Lung microvascular endothelial cell (primary cell): ENCODE measurements around the gene RGS7. TPM values are rescaled to one million over a fixed set of nuclear protein-coding genes. Genes with fewer than 3 reads are reported as not detected.

ENCODE experiments used
- DNase-seq, 2 donors: peaks; one replicate each; pipeline versions ENCODE4 v3.0.0 to v3.0.0-alpha.2; 2010; ENCODE audit warnings: low read depth in 2 of 2
- total RNA-seq: library from RNA; depleted of rRNA; stranded (reverse); fragments of >200 nt; gene quantifications from 2 replicates; pipeline ENCODE4 v1.2.1, GENCODE V29; 2014

RGS7 gene
- total RNA-seq, 1 donor from 2014 or later, result under 0.01 TPM

DNA sequence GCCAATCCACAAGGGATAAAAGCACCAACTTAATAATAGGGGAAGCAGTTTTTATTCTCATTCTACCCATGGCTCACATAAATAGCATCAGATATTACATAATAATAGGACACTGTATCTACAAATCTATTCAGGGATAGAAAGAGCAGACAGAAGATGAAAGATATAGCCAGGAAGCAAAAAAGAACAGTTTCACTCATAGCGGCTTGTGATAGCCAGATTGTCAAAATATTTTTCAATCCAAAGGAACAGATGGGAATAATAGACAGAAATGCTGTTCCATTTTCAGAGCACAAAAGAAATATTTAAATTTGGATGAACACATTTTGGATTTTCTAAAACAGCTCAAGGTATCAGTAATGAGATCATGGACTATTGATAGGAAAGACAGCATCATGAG lies 512.5 kb downstream of the RGS7 start:
- DNase-seq, result no peak

DNA sequence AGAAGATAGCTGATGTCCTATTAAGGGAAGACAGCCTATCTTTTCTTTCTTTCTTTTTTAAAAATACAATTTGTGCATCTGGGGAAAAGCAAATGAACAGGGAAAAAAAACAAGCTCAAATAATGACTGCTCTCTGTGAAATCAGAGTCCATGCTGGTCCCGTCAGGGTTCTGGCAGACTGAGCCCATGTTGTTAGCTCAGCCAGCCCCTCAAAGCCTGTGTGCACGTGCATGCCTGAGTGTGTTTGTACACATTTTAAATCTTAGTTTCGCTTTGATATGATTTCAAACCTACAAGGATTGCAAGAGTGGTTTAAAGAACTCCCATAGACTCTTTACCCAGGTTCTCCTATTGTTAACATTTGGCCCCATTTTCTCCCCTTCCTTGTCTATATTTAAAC lies 513.2 kb downstream of the RGS7 start:
- DNase-seq, result no peak

DNA sequence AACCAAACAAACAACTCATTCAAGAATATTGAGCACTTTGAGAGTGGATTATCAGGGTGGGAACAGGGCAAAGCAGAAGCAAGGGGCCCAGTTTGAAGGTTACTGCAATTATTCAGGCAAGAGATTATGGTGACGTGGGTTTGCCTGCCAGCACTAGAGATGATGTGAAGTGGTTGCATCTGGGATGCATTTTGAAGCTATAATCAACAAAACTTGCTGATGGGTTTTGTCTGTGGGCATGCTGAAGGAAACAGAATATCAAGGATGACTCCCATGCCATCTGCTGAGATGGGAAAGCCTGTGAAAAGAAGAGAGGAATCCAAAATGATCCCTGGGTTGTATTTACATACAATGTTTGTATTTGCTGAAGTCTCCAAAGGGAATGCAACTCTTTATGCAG lies 520.7 kb downstream of the RGS7 start:
- DNase-seq, result no peak

DNA sequence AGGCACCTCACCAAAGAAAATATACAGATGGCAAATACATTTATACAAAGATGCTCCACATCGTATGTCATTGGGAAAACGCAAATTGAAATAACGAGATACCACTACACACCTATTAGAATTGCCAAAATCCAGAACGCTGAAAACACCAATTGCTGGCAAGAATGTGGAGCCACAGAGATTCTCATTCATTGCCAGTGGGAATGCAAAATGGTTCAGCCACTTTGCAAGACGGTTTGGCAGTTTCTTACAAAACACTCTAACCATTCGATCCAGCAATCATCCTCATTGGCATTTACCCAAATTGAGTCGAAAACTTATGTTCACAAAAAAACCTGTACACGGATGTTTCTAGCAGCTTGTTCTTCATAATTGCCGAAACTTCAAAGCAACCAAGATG lies 521.7 kb downstream of the RGS7 start:
- no peak for DNase-seq

DNA sequence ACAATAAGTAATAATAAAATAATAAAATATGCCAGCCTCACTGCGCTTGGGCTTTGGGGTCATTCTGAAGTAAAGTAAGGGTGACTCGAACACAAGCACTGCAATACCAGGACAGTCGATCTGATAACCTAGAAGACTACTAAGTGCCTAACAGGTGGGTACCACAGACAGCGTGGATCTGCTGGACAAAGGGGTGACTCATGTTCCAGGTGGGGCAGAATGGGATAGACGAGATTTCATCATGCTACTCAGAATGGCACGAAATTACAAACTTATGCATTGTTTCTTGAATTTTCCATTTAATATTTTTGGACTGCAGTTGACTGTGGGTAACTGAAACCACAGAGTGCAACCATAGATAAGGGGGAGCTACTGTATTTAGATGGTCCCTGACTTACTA lies 523.9 kb downstream of the RGS7 start:
- no peak for DNase-seq

DNA sequence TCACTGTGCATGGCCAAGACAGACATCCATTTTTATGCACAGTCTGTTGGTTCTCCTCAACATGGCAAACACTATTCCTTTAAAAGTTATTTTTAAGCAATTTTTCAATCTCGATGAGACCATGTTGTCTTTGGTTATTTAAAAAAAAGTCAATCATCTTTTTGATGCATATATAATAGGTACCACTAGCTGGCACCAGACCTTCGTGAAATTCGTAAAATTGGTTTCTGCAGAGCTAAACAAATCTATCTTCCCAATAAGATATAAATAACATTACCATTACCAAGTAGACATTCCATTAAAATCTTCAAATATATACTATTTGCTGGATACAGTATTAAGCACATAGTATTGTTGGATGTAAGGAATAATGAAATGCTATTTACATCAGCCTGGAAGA lies 525.1 kb downstream of the RGS7 start:
- peak; percentile 2 to 21 for DNase-seq

DNA sequence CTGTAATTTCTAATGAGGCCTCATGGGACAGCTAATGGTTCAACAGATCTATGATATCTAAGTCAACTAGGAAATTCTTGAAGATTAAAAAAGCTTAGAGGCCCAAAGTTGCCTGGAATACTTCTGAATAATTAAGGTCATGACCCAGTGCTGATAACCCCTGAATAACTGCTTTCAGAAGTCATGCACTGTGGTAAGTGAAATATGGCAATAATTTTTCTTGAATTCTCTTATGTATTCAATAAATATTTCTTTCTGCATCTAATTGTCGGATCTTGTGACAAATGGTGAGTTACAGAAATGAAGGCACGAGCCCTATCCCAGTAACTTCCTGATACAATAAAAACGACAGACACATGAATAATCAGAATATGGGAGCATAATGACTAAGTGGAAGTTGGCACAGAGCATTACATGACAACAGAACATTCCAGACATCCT lies 525.8 kb downstream of the RGS7 start:
- peak; percentile 78 to 85 for DNase-seq

DNA sequence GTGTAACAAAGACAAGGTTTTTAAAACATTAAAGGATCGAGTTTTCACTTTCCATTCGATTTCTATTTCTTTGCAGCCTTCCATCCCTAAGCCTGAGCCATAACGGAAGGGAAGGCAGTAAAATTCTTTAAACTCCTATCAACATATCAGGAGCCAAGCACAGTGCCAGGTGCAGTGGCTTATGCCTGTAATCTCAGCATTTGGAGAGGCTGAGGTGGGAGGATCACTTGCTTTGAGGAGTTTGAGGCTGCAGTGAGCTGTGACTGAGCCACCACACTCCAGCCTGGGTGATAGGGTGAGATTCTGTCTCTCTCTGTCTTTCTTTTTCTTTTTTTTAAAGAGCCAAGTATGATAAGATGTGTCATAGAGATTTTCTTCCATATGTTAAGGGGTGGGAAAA lies 527.5 kb downstream of the RGS7 start:
- no peak for DNase-seq

DNA sequence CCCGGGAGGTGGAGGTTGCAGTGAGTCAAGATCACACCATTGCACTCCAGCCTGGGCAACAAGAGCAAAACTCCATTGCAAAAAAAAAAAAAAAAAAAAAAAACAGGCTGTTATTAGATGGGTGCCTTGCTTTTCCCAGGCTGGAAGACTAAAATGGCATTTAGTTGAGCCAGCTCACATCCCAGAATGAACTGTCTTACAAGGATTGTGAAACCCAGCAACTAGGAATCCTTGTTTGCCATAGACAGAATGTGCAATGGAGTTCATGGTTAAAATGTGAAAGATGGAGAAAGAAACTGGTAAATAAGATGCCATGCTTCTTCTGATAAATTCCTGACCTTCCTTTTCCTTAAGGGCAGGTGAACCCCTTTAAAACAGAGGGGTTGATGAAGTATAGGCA lies 529.2 kb downstream of the RGS7 start:
- no peak for DNase-seq

DNA sequence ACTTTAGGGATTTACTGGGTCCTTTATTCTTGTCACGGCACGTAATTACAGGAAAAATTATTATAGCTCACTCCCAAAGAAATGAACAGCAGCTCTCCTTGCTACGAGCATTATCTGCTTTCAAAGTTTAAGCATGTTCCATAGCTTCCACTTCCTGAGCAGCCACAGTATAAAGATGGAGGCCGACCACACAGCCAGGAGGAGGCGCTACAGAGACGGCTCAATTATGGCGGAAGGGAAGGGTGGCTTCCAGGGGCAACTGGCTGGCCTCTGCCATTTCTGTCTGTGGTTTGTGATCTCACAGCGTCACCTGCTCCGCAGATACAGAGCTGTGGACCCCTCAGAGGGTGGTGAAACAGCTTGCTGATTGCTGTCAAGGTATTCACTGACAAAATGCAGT lies 532.8 kb downstream of the RGS7 start:
- no peak for DNase-seq

DNA sequence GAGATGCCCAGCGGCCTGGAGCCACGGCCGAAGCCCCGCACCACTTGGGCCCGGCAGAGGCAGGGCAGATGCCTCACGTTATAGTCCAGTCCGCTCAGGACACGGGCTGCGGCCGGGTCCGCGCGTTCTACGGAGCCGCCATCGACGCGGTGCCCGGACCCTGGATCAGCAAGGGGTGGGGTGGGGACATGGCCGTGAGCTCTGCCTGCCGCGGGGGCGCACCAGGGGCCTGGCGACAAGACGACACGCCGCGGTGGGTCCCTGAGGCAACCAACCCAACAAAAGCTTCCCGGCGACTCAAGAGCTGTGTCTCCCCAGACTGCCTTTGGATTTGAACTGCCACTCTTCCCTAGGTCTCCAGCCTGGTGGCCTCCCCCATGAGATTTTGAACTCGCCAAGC lies 533.6 kb downstream of the RGS7 start:
- no peak for DNase-seq

DNA sequence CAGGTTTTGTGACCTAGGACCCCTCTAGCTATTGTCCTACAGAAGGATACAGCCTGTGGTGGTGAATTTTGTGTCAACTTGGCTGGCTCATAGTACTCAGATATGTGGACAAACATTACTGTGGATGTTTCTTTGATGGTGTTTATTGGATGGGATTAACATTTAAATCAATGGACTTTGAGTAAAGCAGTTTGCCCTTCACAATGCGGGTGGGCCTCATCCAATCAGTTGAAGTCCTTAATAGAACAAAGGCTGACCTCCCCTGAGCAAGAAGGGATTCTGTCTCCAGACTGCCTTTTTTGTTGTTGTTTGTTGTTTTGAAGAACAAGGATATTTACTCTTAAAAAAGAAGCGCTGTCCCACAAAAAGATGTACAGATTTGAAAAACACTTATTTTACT lies 535.1 kb downstream of the RGS7 start:
- no peak for DNase-seq

DNA sequence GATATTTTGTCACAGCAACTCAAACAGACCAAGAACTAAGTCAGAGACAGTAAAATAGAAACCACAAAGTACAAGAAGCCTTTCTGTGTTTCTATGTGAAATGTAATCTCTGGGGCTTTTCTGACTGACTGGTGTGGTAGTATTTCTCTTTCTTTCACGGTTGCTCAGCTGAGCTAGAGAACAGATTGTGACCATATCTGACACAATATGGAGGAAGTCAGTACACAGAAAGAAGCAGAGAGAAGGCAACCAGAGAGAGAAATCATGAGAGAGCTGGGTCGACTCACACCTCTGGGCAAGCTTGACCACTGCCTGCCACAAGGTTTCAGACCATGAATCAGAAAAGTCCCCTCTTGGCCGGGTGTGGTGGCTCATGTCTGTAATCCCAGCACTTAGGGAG lies 536.2 kb downstream of the RGS7 start:
- no peak for DNase-seq

DNA sequence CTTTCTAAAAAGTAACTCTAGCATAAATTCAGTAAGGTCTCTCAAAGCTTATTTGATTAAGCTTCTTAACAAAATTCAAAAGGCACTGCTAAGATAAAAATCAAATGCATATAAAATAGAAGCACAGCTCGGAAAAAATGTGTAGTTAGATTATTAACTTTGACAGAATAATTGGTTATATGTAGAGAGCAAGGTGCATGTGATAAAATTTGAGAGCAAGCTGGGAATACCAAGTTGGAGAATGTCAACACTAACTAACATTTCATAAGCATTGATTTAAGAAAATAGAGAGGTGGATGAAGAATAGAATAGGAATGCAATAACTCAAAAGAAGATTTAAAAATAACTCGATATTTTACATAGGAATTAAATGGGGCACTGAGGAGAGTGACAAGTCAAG lies 540.5 kb downstream of the RGS7 start:
- DNase-seq, result no peak

DNA sequence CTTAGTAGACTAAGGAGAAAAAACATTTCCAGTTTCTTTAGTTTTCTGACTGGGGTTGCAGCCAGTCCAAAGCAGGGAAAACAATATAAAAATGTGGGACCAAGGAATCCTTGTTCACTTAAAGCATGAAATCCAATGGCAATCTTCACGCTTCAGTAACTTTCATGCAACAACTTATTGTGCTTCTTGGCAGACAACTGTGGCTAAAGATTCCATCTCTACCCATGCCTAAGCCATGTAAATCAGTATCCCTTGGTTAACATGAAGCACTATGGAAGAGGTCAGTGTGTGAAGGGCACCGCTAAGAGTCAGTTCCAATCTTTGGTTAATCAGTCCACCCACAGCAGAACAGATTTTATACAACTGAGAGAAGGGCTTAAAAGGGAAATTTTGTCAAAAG lies 543.3 kb downstream of the RGS7 start:
- no peak for DNase-seq

DNA sequence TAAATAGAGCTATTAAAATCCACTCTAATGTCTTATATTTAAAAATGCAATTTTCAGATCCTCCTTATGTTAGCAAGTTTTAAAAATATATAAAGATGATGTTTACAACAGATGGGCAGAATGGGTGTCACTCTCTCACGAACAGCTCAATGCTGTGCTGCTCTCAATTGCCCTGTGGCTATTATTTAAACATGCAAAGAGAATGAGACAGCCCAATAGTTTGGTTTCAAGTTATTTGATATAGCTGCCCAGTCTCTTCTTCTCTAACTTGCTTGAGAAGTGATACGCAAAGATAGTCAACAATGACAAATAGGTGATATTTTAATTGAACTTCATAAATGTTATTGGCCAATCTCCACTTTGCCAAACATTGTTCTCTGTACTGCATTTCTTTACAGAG lies 545.7 kb downstream of the RGS7 start:
- no peak for DNase-seq

DNA sequence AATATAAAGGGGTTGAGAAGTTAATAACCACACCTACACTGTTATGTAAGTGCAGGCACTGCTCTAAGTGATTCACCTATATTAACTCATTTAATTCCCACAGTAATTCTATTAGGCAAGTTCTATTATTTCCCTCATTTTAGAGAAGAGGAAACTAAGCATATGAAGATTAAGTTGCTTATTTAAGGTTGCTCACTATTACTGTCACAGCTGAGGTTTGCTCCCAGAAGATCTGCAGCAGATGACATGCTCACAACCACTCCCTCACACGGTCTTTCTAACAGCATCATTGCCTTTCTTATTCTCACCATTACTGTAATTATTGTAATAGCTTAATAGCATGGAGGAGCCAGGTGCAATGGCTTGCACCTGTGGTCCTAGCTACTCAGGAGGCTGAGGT lies 548.6 kb downstream of the RGS7 start:
- no peak for DNase-seq

DNA sequence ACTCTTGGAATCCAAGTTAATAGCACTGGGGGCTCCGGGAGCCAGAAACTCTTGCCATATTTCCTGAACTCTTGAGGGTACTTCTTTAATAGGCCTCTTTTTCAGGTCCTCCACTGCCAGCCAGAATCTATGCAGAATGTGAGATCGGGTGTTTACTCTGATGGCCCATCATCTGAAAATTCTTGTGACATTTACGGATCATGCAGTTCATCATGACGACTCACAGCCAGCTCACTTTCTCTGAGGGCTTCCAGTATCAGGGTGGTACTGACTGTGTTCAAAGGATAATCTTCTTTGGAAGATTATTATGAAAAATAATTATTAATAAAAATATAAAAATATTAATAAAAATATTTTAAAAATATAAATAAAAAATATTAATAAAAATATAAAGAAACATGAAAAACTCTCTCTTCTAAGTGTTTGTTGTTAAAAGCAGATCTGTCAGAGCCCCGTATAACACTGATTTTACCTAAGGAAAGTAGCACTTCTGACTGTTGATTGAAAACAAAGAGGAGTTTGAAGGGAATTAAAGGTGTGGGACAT lies 550.7 kb downstream of the RGS7 start:
- DNase-seq, result no peak

DNA sequence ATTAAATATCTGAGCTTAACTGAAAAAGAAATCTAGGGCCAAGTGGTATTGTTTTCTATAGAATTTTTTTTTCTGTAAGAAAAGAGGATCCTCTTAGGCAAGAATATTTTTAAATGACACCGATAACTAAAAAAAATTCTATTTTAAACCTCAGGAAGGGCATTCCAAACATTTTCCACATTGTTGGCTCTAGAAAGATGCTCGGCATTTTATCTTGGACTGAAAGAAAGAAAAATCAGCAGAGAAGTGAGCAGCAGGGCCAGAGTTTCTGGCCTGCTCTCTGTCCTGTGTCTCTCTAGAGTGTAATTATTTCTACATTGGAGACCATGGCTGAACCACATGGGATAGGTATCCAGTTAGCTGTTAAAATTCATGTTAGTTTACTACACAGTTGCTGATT lies 552.5 kb downstream of the RGS7 start:
- DNase-seq, result peak; percentile 33 to 59

DNA sequence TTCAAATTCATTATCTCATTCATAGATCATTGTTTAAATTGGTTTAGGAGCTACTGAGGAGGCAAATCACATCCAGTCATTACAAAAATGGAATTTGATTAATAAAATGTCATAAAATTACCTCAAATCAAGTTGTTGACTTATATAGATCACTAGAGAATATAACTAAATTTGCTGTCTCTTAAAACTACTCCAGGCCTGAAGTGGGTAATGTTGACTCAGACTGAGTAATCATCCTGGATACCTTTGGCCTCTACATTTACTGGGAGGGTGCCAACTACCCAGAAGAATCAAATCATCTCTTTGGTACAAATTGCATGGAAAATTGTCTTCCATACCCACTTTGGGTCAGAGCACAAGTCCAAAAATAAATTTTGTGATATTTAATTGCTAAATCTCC lies 553.9 kb downstream of the RGS7 start:
- peak; percentile 67 to 83 for DNase-seq

DNA sequence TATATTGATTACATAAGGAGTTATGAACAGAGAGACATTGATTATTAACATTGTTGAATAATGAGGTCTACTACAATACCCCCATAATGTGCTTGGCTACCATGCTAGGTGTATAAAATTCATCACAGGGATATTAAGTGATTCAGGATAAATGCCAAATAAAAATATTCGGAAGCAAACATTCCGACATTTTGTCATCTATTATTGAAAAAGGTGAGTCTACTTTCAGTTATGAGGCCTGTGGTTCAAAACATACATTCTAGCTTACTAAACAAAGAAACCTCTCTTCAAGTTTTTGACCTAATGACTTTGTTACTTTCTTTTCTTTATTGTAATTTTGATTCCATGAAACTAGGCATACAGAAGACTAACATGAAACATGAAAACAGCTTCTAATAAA lies 554.7 kb downstream of the RGS7 start:
- DNase-seq, result no peak

DNA sequence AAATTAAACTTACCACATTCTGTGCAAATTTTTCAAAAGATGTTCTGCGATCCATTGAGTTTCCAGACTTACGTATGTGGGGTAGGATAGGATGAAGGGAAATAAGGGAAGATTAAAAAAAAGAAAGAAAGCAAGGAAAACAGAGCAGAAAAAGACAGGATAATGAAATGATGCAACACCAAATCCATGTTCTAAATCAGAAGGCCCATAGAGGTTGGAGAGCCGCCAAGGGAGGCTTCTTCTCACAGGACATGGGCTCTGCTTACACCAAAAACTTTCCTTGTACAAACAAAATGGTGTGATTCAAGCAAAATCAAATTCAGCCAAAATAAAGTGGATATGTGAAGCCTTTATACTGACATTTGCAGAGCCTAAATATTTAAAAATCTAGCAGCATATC lies 555.6 kb downstream of the RGS7 start:
- peak in 1 of 2 donors; percentile 37 for DNase-seq

DNA sequence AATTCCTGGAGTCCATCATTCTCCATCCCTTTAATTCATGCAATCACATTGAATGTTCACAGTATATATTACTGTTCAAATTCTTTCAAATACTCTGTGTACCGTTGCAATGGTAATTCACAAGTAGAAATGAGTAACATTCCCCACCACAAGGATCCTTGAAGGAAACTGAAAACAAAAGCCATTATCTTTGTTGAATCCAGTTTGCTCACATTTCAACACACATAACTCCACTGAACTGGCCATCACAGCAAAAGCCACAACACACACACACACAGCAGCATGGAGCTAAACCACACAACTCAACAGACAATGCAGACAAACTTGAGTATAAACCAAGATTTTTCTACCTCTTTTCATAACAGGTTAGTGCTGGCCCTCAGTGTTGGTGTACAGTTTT lies 556.7 kb downstream of the RGS7 start:
- DNase-seq, result no peak

DNA sequence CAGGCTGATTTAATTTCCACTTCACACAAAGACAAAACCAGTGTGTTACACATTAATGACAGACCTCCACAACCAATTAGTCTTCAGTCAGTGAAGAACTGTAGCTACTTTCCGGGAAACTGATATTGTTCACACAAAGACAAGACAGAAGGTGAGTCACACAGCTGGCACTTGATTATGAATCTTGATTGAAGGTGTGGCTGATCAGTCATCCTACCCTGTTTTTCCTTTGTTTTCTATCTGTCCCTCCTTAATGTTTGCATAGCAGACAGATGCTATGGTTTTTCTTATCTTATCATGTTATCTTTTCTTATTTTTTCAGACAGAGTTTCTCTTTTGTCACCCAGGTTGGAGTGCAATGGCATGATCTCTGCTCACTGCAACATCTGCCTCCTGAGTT lies 560.0 kb downstream of the RGS7 start:
- DNase-seq, result peak in 1 of 2 donors; percentile 56
